ENCODE measurements around the gene ATP6V1E1. TPM values are rescaled to one million over a fixed set of nuclear protein-coding genes. Genes with fewer than 3 reads are reported as not detected.
"Not testable (repeated sequence)": the region's sequence is repeated elsewhere in the genome, so short reads cannot be mapped to it uniquely, and the experiment has no call there.

ATP6V1E1 gene
- total RNA-seq (ENCODE audit: unreplicated experiment), result 112 TPM
- long read RNA-seq, transcript ATP6V1E1-201 (9 exons, 1,402 nt), result major isoform, 52 of 57 reads
- long read RNA-seq, partial matches to known transcripts, result 1 of 57 reads
- long read RNA-seq, other reads (novel, unspliced or antisense), result 2 of 57 reads

DNA sequence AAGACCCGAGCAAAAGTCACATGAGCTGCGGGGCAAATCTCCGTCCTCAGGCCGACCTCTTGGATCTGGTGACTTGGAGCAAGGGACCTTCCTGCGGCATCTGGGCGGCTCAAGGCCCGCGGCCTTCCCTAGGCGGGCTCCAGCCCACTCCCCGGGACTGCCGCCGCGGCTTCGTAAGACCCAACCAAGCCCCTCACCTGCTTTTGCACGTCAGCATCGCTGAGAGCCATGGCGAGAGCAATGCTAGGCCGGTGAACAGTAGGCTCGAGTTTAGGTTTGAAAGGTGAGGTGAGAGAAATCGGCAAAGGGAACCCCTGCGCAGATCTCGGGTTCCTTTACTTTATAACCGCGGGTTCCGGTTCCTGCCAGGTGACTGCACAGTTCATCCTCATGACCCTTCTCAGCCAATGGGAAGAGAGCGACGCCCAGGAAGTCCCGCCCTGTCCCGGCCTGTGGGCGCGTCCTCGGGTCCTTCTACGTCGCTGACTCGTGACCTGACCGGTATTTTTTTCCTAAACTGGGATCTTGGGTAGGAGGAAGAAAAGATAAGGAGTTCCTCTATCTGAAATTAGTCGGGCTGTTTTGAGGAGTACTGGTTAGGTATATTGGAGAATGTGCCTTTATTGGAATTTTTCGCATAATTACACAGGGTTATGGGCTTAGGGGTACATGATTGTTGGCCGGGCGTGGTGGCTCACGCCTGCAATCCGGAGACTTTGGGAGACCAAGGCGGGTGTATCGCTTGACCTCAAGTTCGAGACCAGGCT lies at the start of gene ATP6V1E1:
Gene ATP6V1E1 (minus strand): TSS at position 344 of the 767 bp plus-strand sequence. CDS start 114 bp downstream, at position 230.
- Mint-ChIP-seq H3K4me3 (ENCODE audit: unreplicated experiment) (peak within 1 kb of the TSS; percentile 99), H3K4me1 (ENCODE audit: low read depth, unreplicated experiment) (no peaks in the 10 kb centered on the region), H3K9me3 (ENCODE audit: unreplicated experiment) (peaks cover 2% of the 10 kb centered on the region), H3K36me3 (ENCODE audit: unreplicated experiment) (no peaks in the 10 kb centered on the region), H3K27me3 (ENCODE audit: unreplicated experiment) (peaks cover 2% of the 10 kb centered on the region), H3K27ac (ENCODE audit: unreplicated experiment) (peak within 1 kb of the TSS; percentile 97)
- TF ChIP-seq, protein P1, sequence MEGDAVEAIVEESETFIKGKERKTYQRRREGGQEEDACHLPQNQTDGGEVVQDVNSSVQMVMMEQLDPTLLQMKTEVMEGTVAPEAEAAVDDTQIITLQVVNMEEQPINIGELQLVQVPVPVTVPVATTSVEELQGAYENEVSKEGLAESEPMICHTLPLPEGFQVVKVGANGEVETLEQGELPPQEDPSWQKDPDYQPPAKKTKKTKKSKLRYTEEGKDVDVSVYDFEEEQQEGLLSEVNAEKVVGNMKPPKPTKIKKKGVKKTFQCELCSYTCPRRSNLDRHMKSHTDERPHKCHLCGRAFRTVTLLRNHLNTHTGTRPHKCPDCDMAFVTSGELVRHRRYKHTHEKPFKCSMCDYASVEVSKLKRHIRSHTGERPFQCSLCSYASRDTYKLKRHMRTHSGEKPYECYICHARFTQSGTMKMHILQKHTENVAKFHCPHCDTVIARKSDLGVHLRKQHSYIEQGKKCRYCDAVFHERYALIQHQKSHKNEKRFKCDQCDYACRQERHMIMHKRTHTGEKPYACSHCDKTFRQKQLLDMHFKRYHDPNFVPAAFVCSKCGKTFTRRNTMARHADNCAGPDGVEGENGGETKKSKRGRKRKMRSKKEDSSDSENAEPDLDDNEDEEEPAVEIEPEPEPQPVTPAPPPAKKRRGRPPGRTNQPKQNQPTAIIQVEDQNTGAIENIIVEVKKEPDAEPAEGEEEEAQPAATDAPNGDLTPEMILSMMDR (IDR thresholded peaks at IDR 0.05; ENCODE audit: partially characterized antibody, unreplicated experiment), result no peak
- peak; percentile 95 for DNase-seq

DNA sequence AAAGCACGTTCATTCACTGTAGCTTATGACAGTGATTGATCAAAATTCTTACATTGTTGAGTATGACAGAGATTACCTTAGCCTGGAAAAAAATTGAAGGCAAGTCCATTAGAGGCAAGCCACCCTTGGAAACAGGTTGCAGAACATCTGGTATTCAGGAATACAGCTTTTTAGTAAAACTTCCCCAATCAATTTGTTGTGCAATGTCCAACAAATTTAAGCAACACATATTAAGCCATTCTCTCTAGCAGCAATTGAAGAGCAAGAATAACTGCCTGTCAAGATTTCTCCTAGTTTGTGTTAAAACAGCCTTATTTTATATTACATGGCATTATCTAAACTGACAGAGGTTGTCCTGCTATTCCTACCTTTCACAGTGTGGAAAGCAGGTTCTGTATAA lies 47.0 kb upstream of the ATP6V1E1 start:
- no peaks in the 10 kb centered on the region for H3K27me3 Mint-ChIP-seq (ENCODE audit: unreplicated experiment)
- H3K9me3 Mint-ChIP-seq (ENCODE audit: unreplicated experiment), result no peaks in the 10 kb centered on the region
- no peak overlapping the region for H3K4me3 Mint-ChIP-seq (ENCODE audit: unreplicated experiment)
- no peaks in the 10 kb centered on the region for H3K36me3 Mint-ChIP-seq (ENCODE audit: unreplicated experiment)
- H3K4me1 Mint-ChIP-seq (ENCODE audit: low read depth, unreplicated experiment), result peaks cover 11% of the 10 kb centered on the region
- no peak overlapping the region for H3K27ac Mint-ChIP-seq (ENCODE audit: unreplicated experiment)
- TF ChIP-seq, protein P1 (IDR thresholded peaks at IDR 0.05; ENCODE audit: partially characterized antibody, unreplicated experiment), result no peak
- no peak for DNase-seq

DNA sequence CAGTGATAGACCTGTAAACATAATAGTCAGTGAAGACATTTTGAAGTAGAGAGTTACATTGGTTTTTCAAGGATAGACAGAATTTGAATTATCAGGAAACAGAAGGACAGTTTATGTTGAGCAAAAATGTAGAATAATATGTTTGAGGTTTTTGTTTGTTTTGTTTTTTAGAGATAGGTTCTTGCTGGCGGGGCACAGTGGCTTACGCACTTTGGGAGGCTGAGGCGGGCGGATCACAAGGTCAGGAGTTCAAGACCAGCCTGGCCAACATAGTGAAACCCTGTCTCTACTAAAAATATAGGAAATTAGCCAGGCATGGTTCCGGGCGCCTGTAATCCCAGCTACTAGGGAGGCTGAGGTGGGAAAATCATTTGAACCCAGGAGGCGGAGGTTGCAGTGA lies 45.6 kb upstream of the ATP6V1E1 start:
- Mint-ChIP-seq H3K4me3 (ENCODE audit: unreplicated experiment) (no peak overlapping the region), H3K27ac (ENCODE audit: unreplicated experiment) (no peak overlapping the region), H3K27me3 (ENCODE audit: unreplicated experiment) (no peaks in the 10 kb centered on the region), H3K4me1 (ENCODE audit: low read depth, unreplicated experiment) (peaks cover 11% of the 10 kb centered on the region), H3K9me3 (ENCODE audit: unreplicated experiment) (no peaks in the 10 kb centered on the region), H3K36me3 (ENCODE audit: unreplicated experiment) (no peaks in the 10 kb centered on the region)
- TF ChIP-seq, protein P1 (IDR thresholded peaks at IDR 0.05; ENCODE audit: partially characterized antibody, unreplicated experiment), result no peak
- DNase-seq, result no peak

DNA sequence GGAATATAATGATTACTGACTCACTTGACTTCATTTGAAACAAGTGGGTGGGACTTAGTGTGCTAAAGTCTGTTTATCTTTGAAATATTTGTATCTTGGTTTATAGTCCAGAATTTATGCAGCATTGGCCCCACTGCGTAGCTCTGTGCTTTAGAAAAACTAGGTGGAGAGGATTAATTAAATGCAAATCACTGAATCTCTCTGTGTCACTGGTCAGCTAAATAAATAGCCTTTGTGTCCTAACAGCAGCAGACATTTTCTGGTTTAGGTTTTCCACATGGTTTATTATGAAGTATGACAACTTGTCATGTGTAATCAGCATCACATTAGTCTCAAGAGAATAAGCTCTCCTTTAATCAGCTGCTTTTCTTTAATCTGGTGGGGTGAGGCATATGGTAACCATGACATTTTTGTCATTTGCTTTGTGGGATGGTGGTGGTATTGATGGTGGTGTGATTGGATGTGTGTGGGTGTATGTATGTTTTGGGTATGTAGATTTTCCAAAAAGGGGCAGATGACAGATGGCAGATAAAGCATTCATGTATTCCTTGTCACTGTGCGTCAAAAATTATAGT lies 44.0 kb upstream of the ATP6V1E1 start:
- TF ChIP-seq, protein P1 (IDR thresholded peaks at IDR 0.05; ENCODE audit: partially characterized antibody, unreplicated experiment), result no peak
- Mint-ChIP-seq H3K9me3 (ENCODE audit: unreplicated experiment) (no peaks in the 10 kb centered on the region), H3K27ac (ENCODE audit: unreplicated experiment) (peak overlapping the region; percentile 77), H3K4me1 (ENCODE audit: low read depth, unreplicated experiment) (peaks cover 11% of the 10 kb centered on the region), H3K27me3 (ENCODE audit: unreplicated experiment) (no peaks in the 10 kb centered on the region), H3K4me3 (ENCODE audit: unreplicated experiment) (peak overlapping the region; percentile 21), H3K36me3 (ENCODE audit: unreplicated experiment) (no peaks in the 10 kb centered on the region)
- DNase-seq, result no peak

DNA sequence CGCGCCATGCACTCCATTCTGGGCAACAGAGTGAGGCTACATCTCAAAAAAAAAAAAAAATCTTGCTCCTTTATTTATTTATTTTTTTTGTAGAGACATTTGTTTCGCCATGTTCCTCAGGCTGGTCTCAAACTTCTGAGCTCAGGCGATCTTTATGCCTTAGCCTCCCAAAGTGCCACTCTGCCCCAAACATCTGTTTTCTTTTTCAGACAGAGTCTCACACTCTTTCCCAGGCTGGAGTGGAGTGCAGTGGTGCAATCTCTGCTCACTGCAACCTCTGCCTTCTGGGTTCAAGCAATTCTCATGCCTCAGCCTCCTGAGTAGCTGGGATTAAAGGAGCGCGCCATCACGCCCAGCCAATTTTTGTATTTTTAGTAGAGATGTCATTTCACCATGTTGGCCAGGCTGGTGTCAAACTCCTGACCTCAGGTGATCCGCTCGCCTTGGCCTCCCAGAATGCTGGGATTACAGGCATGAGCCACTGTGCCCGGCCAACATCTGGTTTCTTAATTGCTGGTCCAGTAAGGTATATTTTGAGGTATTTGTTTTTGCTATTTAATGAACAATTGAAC lies 43.1 kb upstream of the ATP6V1E1 start:
- DNase-seq; H3K4me3 Mint-ChIP-seq (ENCODE audit: unreplicated experiment); H3K27ac Mint-ChIP-seq (ENCODE audit: unreplicated experiment); H3K27me3 Mint-ChIP-seq (ENCODE audit: unreplicated experiment); H3K9me3 Mint-ChIP-seq (ENCODE audit: unreplicated experiment); H3K36me3 Mint-ChIP-seq (ENCODE audit: unreplicated experiment): not testable (repeated sequence)
- H3K4me1 Mint-ChIP-seq (ENCODE audit: low read depth, unreplicated experiment), result peaks cover 11% of the 10 kb centered on the region
